NCI-H2029 (cell line): ENCODE data around the gene MRPL11.
A peak's percentile ranks its signal among the peaks of the same experiment; 100 is the strongest.

Experiments
- DNase-seq: peaks from one replicate; lab custom pipeline; 2025; lab: John Stamatoyannopoulos, UW

Gene MRPL11

GRCh38 chr11:66438504-66439466 lies at the start of gene MRPL11:
MRPL11 (minus strand) TSS chr11:66438848; CDS start chr11:66438754, 94 bp downstream.
- DNase-seq = peak; percentile 96

- no peak for DNase-seq
These were observed 46.2 kb upstream of the MRPL11 start for GRCh38 chr11:66484806-66485380.

GRCh38 chr11:66480117-66480938 lies 41.7 kb upstream of the MRPL11 start, which contains the start of gene DPP3:
DPP3 (plus strand) TSS chr11:66480434; CDS start chr11:66482201, 1,767 bp downstream.
- peak; percentile 98 for DNase-seq

- DNase-seq = peak; percentile 79
These were observed 40.9 kb upstream of the MRPL11 start for GRCh38 chr11:66479394-66480116.

- peak; percentile 10 for DNase-seq
These were observed 40.2 kb upstream of the MRPL11 start for GRCh38 chr11:66478729-66479393.

- no peak for DNase-seq
These were observed 38.9 kb upstream of the MRPL11 start for GRCh38 chr11:66477263-66478201.

GRCh38 chr11:66476841-66477251 lies 38.2 kb upstream of the MRPL11 start:
- DNase-seq = no peak

- no peak for DNase-seq
These were observed 37.7 kb upstream of the MRPL11 start for GRCh38 chr11:66476173-66476840.

- no peak for DNase-seq
These were observed 36.9 kb upstream of the MRPL11 start for GRCh38 chr11:66475349-66476172.

GRCh38 chr11:66473608-66474515 lies 35.2 kb upstream of the MRPL11 start:
- DNase-seq = no peak

- no peak for DNase-seq
These were observed 34.5 kb upstream of the MRPL11 start for GRCh38 chr11:66473167-66473566.

GRCh38 chr11:66472054-66472453 lies 33.4 kb upstream of the MRPL11 start:
- no peak for DNase-seq

GRCh38 chr11:66471142-66471541 lies 32.5 kb upstream of the MRPL11 start:
- DNase-seq = no peak

- DNase-seq = no peak
These were observed 31.4 kb upstream of the MRPL11 start for GRCh38 chr11:66470015-66470414.

- no peak for DNase-seq
These were observed 30.8 kb upstream of the MRPL11 start for GRCh38 chr11:66469441-66469840.

- DNase-seq = no peak
These were observed 30.0 kb upstream of the MRPL11 start for GRCh38 chr11:66468691-66469090.

- peak; percentile 26 for DNase-seq
These were observed 29.1 kb upstream of the MRPL11 start for GRCh38 chr11:66467756-66468155.
